ENCODE data around the gene RETREG1.

RETREG1 gene

GRCh38 chr5:16521521-16522483, 95.0 kb downstream of the RETREG1 start:
- DNase-seq: no peak
- no peaks in the 10 kb centered on the region for H3K36me3 ChIP-seq
- H3K27ac ChIP-seq: no peak overlapping the region
- TF ChIP-seq CTCF (IDR thresholded peaks at IDR 0.05; ENCODE audit: low read depth, low read length): no peak
- no peak overlapping the region for H3K4me3 ChIP-seq (ENCODE audit: low read depth, low read length)
- H3K27me3 ChIP-seq (ENCODE audit: insufficient read depth, low read depth, severe bottlenecking): no peaks in the 10 kb centered on the region
- no peaks in the 10 kb centered on the region for H3K9me3 ChIP-seq (ENCODE audit: severe bottlenecking)

GRCh38 chr5:16520841-16521240, 96.0 kb downstream of the RETREG1 start:
- Histone ChIP-seq H3K9me3 (ENCODE audit: severe bottlenecking) (no peaks in the 10 kb centered on the region), H3K27ac (no peak overlapping the region), H3K36me3 (no peaks in the 10 kb centered on the region), H3K4me3 (ENCODE audit: low read depth, low read length) (no peak overlapping the region), H3K27me3 (ENCODE audit: insufficient read depth, low read depth, severe bottlenecking) (no peaks in the 10 kb centered on the region)
- no peak for TF ChIP-seq CTCF (IDR thresholded peaks at IDR 0.05; ENCODE audit: low read depth, low read length)
- DNase-seq: no peak

- H3K4me3 ChIP-seq (ENCODE audit: low read depth, low read length): no peak overlapping the region
Measured at GRCh38 chr5:16519435-16519834, 97.4 kb downstream of the RETREG1 start.

GRCh38 chr5:16518606-16519005, 98.2 kb downstream of the RETREG1 start:
- no peak for TF ChIP-seq CTCF (IDR thresholded peaks at IDR 0.05; ENCODE audit: low read depth, low read length)
- DNase-seq: no peak
- H3K9me3 ChIP-seq (ENCODE audit: severe bottlenecking): no peaks in the 10 kb centered on the region
- no peaks in the 10 kb centered on the region for H3K27me3 ChIP-seq (ENCODE audit: insufficient read depth, low read depth, severe bottlenecking)
- H3K4me3 ChIP-seq (ENCODE audit: low read depth, low read length): no peak overlapping the region
- H3K27ac ChIP-seq: no peak overlapping the region
- H3K36me3 ChIP-seq: no peaks in the 10 kb centered on the region

More at GRCh38 chr5:16519435-16519834, 97.4 kb downstream of the RETREG1 start:
- no peak for DNase-seq
- Histone ChIP-seq H3K27ac (no peak overlapping the region), H3K27me3 (ENCODE audit: insufficient read depth, low read depth, severe bottlenecking) (no peaks in the 10 kb centered on the region), H3K36me3 (no peaks in the 10 kb centered on the region), H3K9me3 (ENCODE audit: severe bottlenecking) (no peaks in the 10 kb centered on the region)
- no peak for TF ChIP-seq CTCF (IDR thresholded peaks at IDR 0.05; ENCODE audit: low read depth, low read length)

GRCh38 chr5:16515532-16515931, 101.3 kb downstream of the RETREG1 start:
- no peaks in the 10 kb centered on the region for H3K9me3 ChIP-seq (ENCODE audit: severe bottlenecking)
- H3K27ac ChIP-seq: no peak overlapping the region
- TF ChIP-seq CTCF (IDR thresholded peaks at IDR 0.05; ENCODE audit: low read depth, low read length): no peak

More at GRCh38 chr5:16515532-16515931, 101.3 kb downstream of the RETREG1 start:
- Histone ChIP-seq H3K36me3 (no peaks in the 10 kb centered on the region), H3K27me3 (ENCODE audit: insufficient read depth, low read depth, severe bottlenecking) (no peaks in the 10 kb centered on the region), H3K4me3 (ENCODE audit: low read depth, low read length) (no peak overlapping the region)
- no peak for DNase-seq

Data from WERI-Rb-1 (cell line).